CD14-positive monocyte (primary cell): ENCODE measurements around the gene AKAP6. TPM values are rescaled to one million over a fixed set of nuclear protein-coding genes. Genes with fewer than 3 reads are reported as not detected.

Experiments
- DNase-seq, 3 donors: peaks; one replicate each; pipeline ENCODE4 v3.0.0-alpha.2; 2011 to 2022
- H2AFZ ChIP-seq: 2 replicates; pipeline ENCODE4 v1.6.0; 2012; ENCODE audit warnings: mild to moderate bottlenecking, low read depth, low read length, inconsistent platforms; ENCODE audit not compliant: insufficient read depth, poor library complexity, severe bottlenecking
- H3K27ac ChIP-seq, 2 donors: 1 replicate in 1 of 2; 2 replicates in 1 of 2; pipeline ENCODE4 v1.5.1; 2012 to 2013; ENCODE audit warnings: low read length in 2 of 2, control low read depth in 1 of 2, inconsistent platforms in 1 of 2, low read depth in 1 of 2, mild to moderate bottlenecking in 1 of 2
- H3K27me3 ChIP-seq, 2 donors: one replicate each; pipeline versions ENCODE4 v1.6.0 to v1.6.1; 2011 to 2013; ENCODE audit warnings: low read length in 2 of 2; ENCODE audit not compliant: control insufficient read depth in 2 of 2, insufficient read depth in 2 of 2
- H3K36me3 ChIP-seq, 2 donors: replicated peaks in 1 of 2; 1 replicate in 1 of 2; 2 replicates in 1 of 2; pipeline versions ENCODE4 v1.5.1 to v1.6.1; 2012 to 2013; ENCODE audit warnings: low read length in 2 of 2, control low read depth in 1 of 2, inconsistent platforms in 1 of 2, mild to moderate bottlenecking in 1 of 2; ENCODE audit not compliant: insufficient read depth in 2 of 2, control insufficient read depth in 1 of 2
- H3K4me1 ChIP-seq, 2 donors: 1 replicate in 1 of 2; 2 replicates in 1 of 2; pipeline versions ENCODE4 v1.5.1 to v1.6.1; 2012 to 2013; ENCODE audit warnings: low read length in 2 of 2, control low read depth in 1 of 2, inconsistent platforms in 1 of 2, mild to moderate bottlenecking in 1 of 2, moderate library complexity in 1 of 2; ENCODE audit not compliant: insufficient read depth in 2 of 2, control insufficient read depth in 1 of 2
- H3K4me2 ChIP-seq: replicated peaks from 2 replicates; pipeline ENCODE3; 2012; ENCODE audit warnings: low read length, moderate library complexity, mild to moderate bottlenecking; ENCODE audit not compliant: poor library complexity, severe bottlenecking; ENCODE audit errors: extremely low read depth
- H3K4me3 ChIP-seq, 3 experiments: fragments of 200-600 bp in 1 of 3; sonication (generic) in 1 of 3; replicated peaks in 1 of 3; 1 replicate in 2 of 3; 2 replicates in 1 of 3; pipeline ENCODE4 v1.5.1; 2011 to 2013; ENCODE audit warnings: low read length in 3 of 3, mild to moderate bottlenecking in 3 of 3, control low read depth in 2 of 3, low read depth in 2 of 3, inconsistent platforms in 1 of 3, moderate library complexity in 1 of 3
- H3K79me2 ChIP-seq: 2 replicates; pipeline ENCODE4 v1.6.0; 2012; ENCODE audit warnings: mild to moderate bottlenecking, control low read depth, inconsistent platforms, low read length, moderate library complexity; ENCODE audit not compliant: insufficient read depth
- H3K9ac ChIP-seq: 2 replicates; pipeline ENCODE4 v1.6.0; 2017; ENCODE audit warnings: low read length, mild to moderate bottlenecking; ENCODE audit not compliant: insufficient read depth, poor library complexity, severe bottlenecking
- H3K9me3 ChIP-seq, 2 donors: replicated peaks in 1 of 2; 1 replicate in 1 of 2; 2 replicates in 1 of 2; pipeline versions ENCODE4 v1.5.1 to v1.6.1; 2012 to 2013; ENCODE audit warnings: low read length in 2 of 2, control low read depth in 1 of 2; ENCODE audit not compliant: control insufficient read depth in 1 of 2, insufficient read depth in 1 of 2
- H4K20me1 ChIP-seq: 2 replicates; pipeline ENCODE4 v1.6.0; 2012; ENCODE audit warnings: mild to moderate bottlenecking, low read length, control low read depth, moderate library complexity; ENCODE audit not compliant: insufficient read depth
- H3K27ac Mint-ChIP-seq, 7 donors: one replicate each; pipeline ENCODE4 v1.8.0; 2020; ENCODE audit warnings: mild to moderate bottlenecking in 7 of 7, mixed read lengths in 7 of 7, moderate library complexity in 6 of 7, inconsistent platforms in 2 of 7
- H3K27me3 Mint-ChIP-seq, 3 donors: one replicate each; pipeline ENCODE4 v1.8.0; 2021 to 2022; ENCODE audit warnings: low read depth in 3 of 3, mild to moderate bottlenecking in 3 of 3, mixed read lengths in 3 of 3, moderate library complexity in 3 of 3, inconsistent platforms in 1 of 3
- H3K36me3 Mint-ChIP-seq, 2 donors: one replicate each; pipeline ENCODE4 v1.8.0; 2020; ENCODE audit warnings: mixed read lengths in 2 of 2, inconsistent platforms in 1 of 2, mild to moderate bottlenecking in 1 of 2
- H3K4me1 Mint-ChIP-seq: one replicate; pipeline ENCODE4 v1.8.0; 2020; ENCODE audit warnings: mild to moderate bottlenecking, mixed read lengths
- H3K4me3 Mint-ChIP-seq, 2 donors: one replicate each; pipeline ENCODE4 v1.8.0; 2020; ENCODE audit warnings: mild to moderate bottlenecking in 2 of 2, mixed read lengths in 2 of 2, moderate library complexity in 1 of 2
- H3K9me3 Mint-ChIP-seq, 7 donors: one replicate each; pipeline ENCODE4 v1.8.0; 2020 to 2022; ENCODE audit warnings: mixed read lengths in 7 of 7, mild to moderate bottlenecking in 6 of 7, moderate library complexity in 6 of 7, inconsistent platforms in 2 of 7
- CTCF ChIP-seq: fragments of 200-600 bp; IDR thresholded peaks from one replicate; pipeline ENCODE4 v1.8.0; 2022; ENCODE audit warnings: antibody characterized with exemption, mild to moderate bottlenecking
- WGBS: methylation state at CpG from one replicate; pipeline ENCODE4 v1.1.5; 2013; ENCODE audit warnings: missing lambda C conversion rate; ENCODE audit not compliant: insufficient coverage; 5-methylcytosine and 5-hydroxymethylcytosine counted together
- intact Hi-C, 2 donors: fragments of 100-400 bp; cut with micrococcal nuclease; formaldehyde crosslinking; loops; one replicate each; pipeline versions ENCODE4 v1.15.0 to v1.15.1; 2023
- polyA plus RNA-seq, 3 donors: library from polyadenylated mRNA; depleted of rRNA in 1 of 3; unstranded in 2 of 3; stranded (reverse) in 1 of 3; fragments of 300-500 nt in 2 of 3; fragments of >200 nt in 1 of 3; fragmentation: Illumina TruSeq in 2 of 3; gene quantifications; 1 replicate in 2 of 3; 2 replicates in 1 of 3; pipeline ENCODE4 v1.2.3, GENCODE V29; 2012 to 2021

AKAP6 gene
- polyA plus RNA-seq, 3 donors = not detected

GRCh38 chr14:32576088-32576795, 247.1 kb downstream of the AKAP6 start:
- peaks cover 3% of the 10 kb centered on the region for H3K4me1 Mint-ChIP-seq
- H3K4me3 Mint-ChIP-seq = peak overlapping the region in 1 of 2 donors; percentile 14
- H3K27ac ChIP-seq = no peak overlapping the region
- intact Hi-C loops = loop anchor here in 1 of 2 donors (5.0 kb wide), 1 partner anchor 1216 kb away; no protein-coding TSS in a partner anchor
- DNase-seq = peak; percentile 15 to 43 (median 36)
- no peaks in the 10 kb centered on the region for H3K36me3 Mint-ChIP-seq
- H2AFZ ChIP-seq = no peak overlapping the region
- H3K9me3 Mint-ChIP-seq = peaks cover 0 to 2% (median 0%) of the 10 kb centered on the region in 7 donors
- peaks cover 2 to 6% (median 2%) of the 10 kb centered on the region in 3 donors for H3K27me3 Mint-ChIP-seq
- TF ChIP-seq CTCF = peak; percentile 93
- no peak overlapping the region for H3K4me2 ChIP-seq
- no peaks in the 10 kb centered on the region for H3K4me1 ChIP-seq
- H3K4me3 ChIP-seq = no peak overlapping the region
- no peaks in the 10 kb centered on the region for H3K36me3 ChIP-seq
- no peak overlapping the region for H3K9ac ChIP-seq
- no peaks in the 10 kb centered on the region for H3K9me3 ChIP-seq
- H4K20me1 ChIP-seq = no peaks in the 10 kb centered on the region
- WGBS = no CpG with 5 or more reads among the region's 6 CpGs
- no peaks in the 10 kb centered on the region for H3K79me2 ChIP-seq
- no peak overlapping the region for H3K27ac Mint-ChIP-seq
- peaks cover 0 to 4% of the 10 kb centered on the region in 2 donors for H3K27me3 ChIP-seq

GRCh38 chr14:32576977-32577376, 247.9 kb downstream of the AKAP6 start:
- peaks cover 0 to 4% of the 10 kb centered on the region in 2 donors for H3K27me3 ChIP-seq
- H3K27ac ChIP-seq = no peak overlapping the region
- intact Hi-C loops = loop anchor here in 1 of 2 donors (5.0 kb wide), 1 partner anchor 1215 kb away; no protein-coding TSS in a partner anchor
- no peaks in the 10 kb centered on the region for H3K36me3 ChIP-seq
- H3K4me2 ChIP-seq = no peak overlapping the region
- no peaks in the 10 kb centered on the region for H3K9me3 ChIP-seq
- H3K79me2 ChIP-seq = no peaks in the 10 kb centered on the region
- Mint-ChIP-seq H3K36me3 (no peaks in the 10 kb centered on the region), H3K4me3 (no peak overlapping the region), H3K9me3 (peaks cover 0 to 2% (median 0%) of the 10 kb centered on the region in 7 donors), H3K27ac (no peak overlapping the region), H3K4me1 (peaks cover under 1% of the 10 kb centered on the region), H3K27me3 (peaks cover 2 to 6% (median 2%) of the 10 kb centered on the region in 3 donors)
- H3K4me1 ChIP-seq = no peaks in the 10 kb centered on the region
- H4K20me1 ChIP-seq = no peaks in the 10 kb centered on the region
- no peak for DNase-seq
- no CpG with 5 or more reads among the region's 2 CpGs for WGBS
- H2AFZ ChIP-seq = no peak overlapping the region
- no peak for TF ChIP-seq CTCF
- H3K9ac ChIP-seq = no peak overlapping the region
- no peak overlapping the region for H3K4me3 ChIP-seq
